SK-N-SH (cell line): ENCODE results near the gene LACTB. TPM values are rescaled to one million over a fixed set of nuclear protein-coding genes. Genes with fewer than 3 reads are reported as not detected.

Source experiments
- CTCF ChIA-PET: fragments of 300-600, 350-600 bp; formaldehyde crosslinking; extraction: SDS; loops from one replicate; lab custom pipeline; 2021; lab: Yijun Ruan, JAX
- POLR2A ChIA-PET: fragments of 350-600 bp; sonication (Branson Sonifier 250); formaldehyde crosslinking; extraction: SDS; loops from one replicate; lab custom pipeline; 2020; ENCODE audit warnings: antibody characterized with exemption, inconsistent platforms; lab: Yijun Ruan, JAX
- DNase-seq: peaks from one replicate; pipeline ENCODE4 v3.0.0; 2012
- H2AFZ ChIP-seq: fragments of 200-600 bp; sonication (generic); 2 replicates; pipeline ENCODE4 v1.8.1; 2016; ENCODE audit warnings: antibody characterized with exemption, mild to moderate bottlenecking, low read depth
- H3F3A ChIP-seq: fragments of 200-600 bp; sonication (generic); replicated peaks from 2 replicates; pipeline ENCODE3; 2016; ENCODE audit warnings: antibody characterized with exemption, mild to moderate bottlenecking; ENCODE audit not compliant: insufficient read depth
- H3K27ac ChIP-seq, 2 experiments: fragments of 200-500 bp in 1 of 2; fragments of 200-600 bp in 1 of 2; sonication (Bioruptor generic) in 1 of 2; sonication (generic), shearing (Covaris generic) in 1 of 2; 2 replicates each; pipeline versions ENCODE4 v1.5.1 to v1.6.1; 2014 to 2016; ENCODE audit warnings: low read depth in 2 of 2, inconsistent platforms in 1 of 2, low read length in 1 of 2, mild to moderate bottlenecking in 1 of 2, mixed read lengths in 1 of 2
- H3K27me3 ChIP-seq: fragments of 200-600 bp; sonication (generic), shearing (Covaris generic); 2 replicates; pipeline ENCODE4 v1.6.1; 2016; ENCODE audit warnings: mixed run types; ENCODE audit not compliant: insufficient read depth
- H3K36me3 ChIP-seq, 2 experiments: fragments of 200-500 bp in 1 of 2; fragments of 200-600 bp in 1 of 2; sonication (Bioruptor generic) in 1 of 2; sonication (generic) in 1 of 2; replicated peaks in 1 of 2; 2 replicates each; pipeline versions ENCODE3 to v1.5.1; 2014 to 2016; ENCODE audit warnings: low read length in 1 of 2, mild to moderate bottlenecking in 1 of 2; ENCODE audit not compliant: insufficient read depth in 2 of 2, control insufficient read depth in 1 of 2
- H3K4me1 ChIP-seq, 2 experiments: fragments of 200-500 bp in 1 of 2; fragments of 200-600 bp in 1 of 2; sonication (Bioruptor generic) in 1 of 2; sonication (generic), shearing (Covaris generic) in 1 of 2; 2 replicates each; pipeline versions ENCODE4 v1.5.1 to v1.6.1; 2014 to 2016; ENCODE audit warnings: low read depth in 1 of 2, low read length in 1 of 2, mixed run types in 1 of 2; ENCODE audit not compliant: insufficient read depth in 2 of 2, control insufficient read depth in 1 of 2
- H3K4me2 ChIP-seq: fragments of 200-600 bp; sonication (generic), shearing (Covaris generic); 2 replicates; pipeline ENCODE4 v1.6.1; 2017; ENCODE audit warnings: mixed run types
- H3K4me3 ChIP-seq, 2 experiments: fragments of 200-500 bp in 1 of 2; fragments of 200-600 bp in 1 of 2; sonication (Bioruptor generic) in 1 of 2; sonication (generic), shearing (Covaris generic) in 1 of 2; 2 replicates each; pipeline versions ENCODE4 v1.5.1 to v1.8.1; 2014 to 2016; ENCODE audit warnings: low read depth in 2 of 2, inconsistent platforms in 1 of 2, low read length in 1 of 2, mild to moderate bottlenecking in 1 of 2, mixed read lengths in 1 of 2, moderate library complexity in 1 of 2
- H3K79me2 ChIP-seq: fragments of 200-600 bp; sonication (generic); 2 replicates; pipeline ENCODE4 v1.8.1; 2017; ENCODE audit warnings: mild to moderate bottlenecking; ENCODE audit not compliant: insufficient read depth
- H3K9ac ChIP-seq: fragments of 200-600 bp; sonication (generic); 2 replicates; pipeline ENCODE4 v1.6.1; 2017; ENCODE audit warnings: mixed run types
- H3K9me2 ChIP-seq: fragments of 200-600 bp; sonication (generic); 2 replicates; pipeline ENCODE4 v1.6.1; 2017; ENCODE audit warnings: mixed run types
- H3K9me3 ChIP-seq: fragments of 200-600 bp; sonication (generic); 2 replicates; pipeline ENCODE4 v1.6.1; 2017; ENCODE audit warnings: mixed run types, mild to moderate bottlenecking, moderate library complexity
- H4K20me1 ChIP-seq: fragments of 200-600 bp; sonication (generic); 2 replicates; pipeline ENCODE4 v1.6.1; 2017; ENCODE audit warnings: mild to moderate bottlenecking, mixed run types; ENCODE audit not compliant: insufficient read depth
- CHD2 ChIP-seq: fragments of 150-350 bp; IDR thresholded peaks from 2 replicates; pipeline ENCODE4 v1.6.1; 2018; ENCODE audit warnings: low read length; ENCODE audit not compliant: partially characterized antibody
- ELF1 ChIP-seq: IDR thresholded peaks from 2 replicates; pipeline ENCODE4 v1.4.0; 2012
- EP300 ChIP-seq, 2 experiments: IDR thresholded peaks; 2 replicates each; pipeline versions ENCODE4 v1.4.0 to v1.6.1; 2012; ENCODE audit warnings: borderline replicate concordance in 1 of 2, low read depth in 1 of 2, low read length in 1 of 2
- GATA2 ChIP-seq: sonication (generic); formaldehyde crosslinking; IDR thresholded peaks from 2 replicates; pipeline ENCODE4 v1.5.0; 2020; ENCODE audit warnings: mild to moderate bottlenecking, missing genetic modification reagents
- JUND ChIP-seq: IDR thresholded peaks from 2 replicates; pipeline ENCODE4 v1.4.0; 2012
- NFIC ChIP-seq: IDR thresholded peaks from 2 replicates; pipeline ENCODE4 v1.4.0; 2012; ENCODE audit warnings: borderline replicate concordance
- NRF1 ChIP-seq: IDR thresholded peaks from 2 replicates; pipeline ENCODE4 v1.6.1; 2012; ENCODE audit warnings: low read depth, mild to moderate bottlenecking, low read length
- POLR2AphosphoS5 ChIP-seq: IDR thresholded peaks from 2 replicates; pipeline ENCODE4 v1.6.1; 2012; ENCODE audit warnings: low read depth, low read length
- RAD21 ChIP-seq: IDR thresholded peaks from 2 replicates; pipeline ENCODE4 v1.6.1; 2012; ENCODE audit warnings: mild to moderate bottlenecking, low read length
- RCOR1 ChIP-seq: fragments of 150-350 bp; IDR thresholded peaks from 2 replicates; pipeline ENCODE4 v1.6.1; 2017; ENCODE audit warnings: antibody characterized with exemption, low read length
- RXRA ChIP-seq: IDR thresholded peaks from 2 replicates; pipeline ENCODE4 v1.4.0; 2012; ENCODE audit warnings: low read depth, mild to moderate bottlenecking, borderline replicate concordance
- SIN3A ChIP-seq: IDR thresholded peaks from 2 replicates; pipeline ENCODE4 v1.6.1; 2012; ENCODE audit warnings: low read depth, mild to moderate bottlenecking, low read length, moderate library complexity, borderline replicate concordance
- TCF12 ChIP-seq: IDR thresholded peaks from 2 replicates; pipeline ENCODE4 v1.4.0; 2012
- TEAD4 ChIP-seq: IDR thresholded peaks from 2 replicates; pipeline ENCODE4 v1.4.0; 2012; ENCODE audit warnings: mild to moderate bottlenecking, borderline replicate concordance; ENCODE audit not compliant: insufficient read depth
- WGBS: methylation state at CpG from one replicate; pipeline ENCODE4 v1.1.6; 2017; ENCODE audit warnings: low lambda C conversion rate; 5-methylcytosine and 5-hydroxymethylcytosine counted together
- polyA plus RNA-seq, 3 experiments: library from polyadenylated mRNA; depleted of rRNA; stranded (reverse); fragments of >200 nt; gene quantifications; 2 replicates each; pipeline ENCODE4 v1.2.3, GENCODE V29; 2012
- TF ChIP-seq, protein P1 (sequence below): fragments of 150-350 bp; IDR thresholded peaks from 2 replicates; pipeline ENCODE4 v1.6.1; 2016; ENCODE audit warnings: mild to moderate bottlenecking, low read depth, low read length
- TF ChIP-seq, protein P2 (sequence below): IDR thresholded peaks from 2 replicates; pipeline ENCODE4 v1.4.0; 2012; ENCODE audit warnings: low read depth

LACTB gene
- polyA plus RNA-seq, 1 of the 3 experiments (the other 2 are of a cell fraction), result 23.3 TPM

DNA sequence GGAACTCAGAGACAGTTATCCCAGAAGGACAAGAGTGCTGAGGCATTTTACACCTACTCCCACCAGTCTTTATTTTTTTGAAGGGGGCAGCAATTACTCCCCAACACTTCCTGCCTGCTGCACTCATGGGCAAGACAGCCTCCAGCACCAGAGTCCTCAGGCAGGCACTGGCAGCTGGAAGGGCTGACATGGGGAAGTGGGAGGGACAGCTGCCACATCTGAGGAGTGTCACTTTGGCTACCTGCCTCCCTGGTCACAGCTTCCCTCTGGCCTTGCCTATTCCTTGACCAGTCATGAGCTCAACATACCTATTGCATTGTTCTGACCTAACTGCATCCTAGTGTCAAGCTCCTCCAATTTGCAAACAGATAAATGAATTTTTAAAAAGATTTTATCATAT is 10.2 kb upstream of the LACTB start:
- TF ChIP-seq POLR2AphosphoS5 (no peak), RCOR1 (no peak), RAD21 (no peak), TEAD4 (no peak), NFIC (no peak), TCF12 (no peak), RXRA (no peak), SIN3A (no peak)
- TF ChIP-seq, protein P1, sequence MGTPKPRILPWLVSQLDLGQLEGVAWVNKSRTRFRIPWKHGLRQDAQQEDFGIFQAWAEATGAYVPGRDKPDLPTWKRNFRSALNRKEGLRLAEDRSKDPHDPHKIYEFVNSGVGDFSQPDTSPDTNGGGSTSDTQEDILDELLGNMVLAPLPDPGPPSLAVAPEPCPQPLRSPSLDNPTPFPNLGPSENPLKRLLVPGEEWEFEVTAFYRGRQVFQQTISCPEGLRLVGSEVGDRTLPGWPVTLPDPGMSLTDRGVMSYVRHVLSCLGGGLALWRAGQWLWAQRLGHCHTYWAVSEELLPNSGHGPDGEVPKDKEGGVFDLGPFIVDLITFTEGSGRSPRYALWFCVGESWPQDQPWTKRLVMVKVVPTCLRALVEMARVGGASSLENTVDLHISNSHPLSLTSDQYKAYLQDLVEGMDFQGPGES, result no peak
- Histone ChIP-seq H3K36me3 (no peaks in the 10 kb centered on the region), H3K9me2 (no peaks in the 10 kb centered on the region), H3F3A (peaks cover 22% of the 10 kb centered on the region), H2AFZ (no peak overlapping the region), H3K9ac (no peak overlapping the region), H3K4me3 (no peak overlapping the region), H4K20me1 (no peaks in the 10 kb centered on the region), H3K27me3 (no peaks in the 10 kb centered on the region), H3K4me2 (no peak overlapping the region), H3K4me1 (peaks cover 3 to 23% of the 10 kb centered on the region in 2 experiments; a peak in 3 of 4 replicates), H3K79me2 (no peaks in the 10 kb centered on the region), H3K9me3 (no peaks in the 10 kb centered on the region), H3K27ac (no peak overlapping the region)
- ChIA-PET CTCF (interaction anchor here (0.7 to 4.7 kb wide), 4 partner anchors 12 to 372 kb away, joined by 3 to 24 read pairs (median 8); no protein-coding TSS in a partner anchor), POLR2A (no interaction called here)
- no peak for DNase-seq

DNA sequence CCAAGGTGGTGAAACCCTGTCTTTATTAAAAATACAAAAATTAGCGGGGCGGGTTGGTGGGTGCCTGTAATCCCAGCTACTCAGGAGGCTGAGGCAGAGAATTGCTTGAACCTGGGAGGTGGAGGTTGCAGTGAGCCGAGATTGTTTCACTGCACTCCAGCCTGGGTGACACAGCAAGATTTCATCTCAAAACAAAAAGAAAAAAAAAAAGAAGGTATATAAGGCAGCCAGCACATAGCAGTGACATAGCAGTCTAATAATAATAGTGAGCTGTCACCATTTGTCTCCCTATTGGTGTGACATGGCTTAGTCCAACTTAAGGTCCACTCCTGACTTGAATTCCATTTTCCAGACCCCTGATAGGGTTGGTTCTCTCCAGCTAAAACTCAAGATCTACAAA is 8.8 kb upstream of the LACTB start:
- H3K9me2 ChIP-seq, result no peaks in the 10 kb centered on the region
- peaks cover 14% of the 10 kb centered on the region for H3F3A ChIP-seq
- CTCF ChIA-PET, result no interaction called here
- no peak for TF ChIP-seq JUND
- no peak for TF ChIP-seq SIN3A
- no peak for TF ChIP-seq EP300 (IDR thresholded peaks at IDR 0.05; ENCODE audit: borderline replicate concordance in 1 of 2, low read depth in 1 of 2, low read length in 1 of 2)
- no peak for TF ChIP-seq NRF1
- TF ChIP-seq TEAD4, result no peak
- no peak for TF ChIP-seq ELF1
- no peak for TF ChIP-seq CHD2
- TF ChIP-seq GATA2 (CRISPR knock-in tag), result no peak
- TF ChIP-seq, protein P2, sequence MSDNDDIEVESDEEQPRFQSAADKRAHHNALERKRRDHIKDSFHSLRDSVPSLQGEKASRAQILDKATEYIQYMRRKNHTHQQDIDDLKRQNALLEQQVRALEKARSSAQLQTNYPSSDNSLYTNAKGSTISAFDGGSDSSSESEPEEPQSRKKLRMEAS, result no peak
- peaks cover 3 to 18% of the 10 kb centered on the region in 2 experiments; a peak in 3 of 4 replicates for H3K4me1 ChIP-seq
- WGBS, result 95% methylated on average over 3 of the region's 3 CpGs
- no peak overlapping the region for H3K9ac ChIP-seq
- H3K4me3 ChIP-seq, result no peak overlapping the region
- no peak overlapping the region for H3K4me2 ChIP-seq
- no peaks in the 10 kb centered on the region for H4K20me1 ChIP-seq
- H2AFZ ChIP-seq, result no peak overlapping the region
- POLR2A ChIA-PET, result no interaction called here
- no peak overlapping the region for H3K27ac ChIP-seq
- DNase-seq, result no peak
- no peaks in the 10 kb centered on the region for H3K79me2 ChIP-seq
- H3K27me3 ChIP-seq, result no peaks in the 10 kb centered on the region
- no peaks in the 10 kb centered on the region for H3K9me3 ChIP-seq
- no peaks in the 10 kb centered on the region for H3K36me3 ChIP-seq
